PC-3 (cell line): ENCODE measurements around the gene VASH1. TPM values are rescaled to one million over a fixed set of nuclear protein-coding genes. Genes with fewer than 3 reads are reported as not detected.

ENCODE experiments used
- ATAC-seq: fragments of 200-7000 bp; cut with Tn5 transposase; 2 replicates; pipeline ENCODE4 v1.9.1; 2020; ENCODE audit warnings: mild to moderate bottlenecking, moderate library complexity
- BruUV-seq: library from RNA; stranded (reverse); fragments of 400-500 nt; replicated peaks from 2 replicates; lab custom pipeline; 2021; lab: Mats Ljungman, UMichigan
- CTCF ChIA-PET: fragments of 300-600 bp; sonication (Branson Sonifier 250); formaldehyde crosslinking; loops from one replicate; lab custom pipeline; 2022; ENCODE audit warnings: antibody characterized with exemption; lab: Charles Lee
- POLR2A ChIA-PET: fragments of 300-600 bp; sonication (Branson Sonifier 250); formaldehyde crosslinking; loops from one replicate; lab custom pipeline; 2022; ENCODE audit warnings: antibody characterized with exemption; ENCODE audit not compliant: unreplicated experiment; lab: Charles Lee
- DNase-seq: peaks from one replicate; pipeline ENCODE4 v3.0.0-alpha.2; 2015
- H2AFZ ChIP-seq: fragments of 300-600 bp; sonication (generic); 2 replicates; pipeline ENCODE4 v1.6.0; 2016; ENCODE audit warnings: antibody characterized with exemption, low read length
- H3F3A ChIP-seq: fragments of 300-600 bp; sonication (generic); one replicate; pipeline ENCODE4 v1.6.0; 2017; ENCODE audit warnings: antibody characterized with exemption, low read length, control low read depth, mild to moderate bottlenecking; ENCODE audit not compliant: unreplicated experiment
- H3K27ac ChIP-seq: fragments of 300-600 bp; sonication (generic); 2 replicates; pipeline ENCODE4 v1.5.1; 2016; ENCODE audit warnings: mild to moderate bottlenecking, low read length
- H3K27me3 ChIP-seq: fragments of 300-600 bp; sonication (generic); 2 replicates; pipeline ENCODE4 v1.6.1; 2016; ENCODE audit warnings: low read length, mixed read lengths
- H3K36me3 ChIP-seq: fragments of 300-600 bp; sonication (generic); 2 replicates; pipeline ENCODE4 v1.6.1; 2016; ENCODE audit warnings: low read depth, mixed run types, low read length, mixed read lengths
- H3K4me1 ChIP-seq: fragments of 300-600 bp; sonication (generic); 2 replicates; pipeline ENCODE4 v1.5.1; 2016; ENCODE audit warnings: low read length; ENCODE audit not compliant: insufficient read depth
- H3K4me2 ChIP-seq: fragments of 300-600 bp; sonication (generic); 2 replicates; pipeline ENCODE4 v1.6.0; 2016; ENCODE audit warnings: low read length
- H3K4me3 ChIP-seq: fragments of 300-600 bp; sonication (generic); 2 replicates; pipeline ENCODE4 v1.5.1; 2016; ENCODE audit warnings: mild to moderate bottlenecking, low read length, mixed read lengths
- H3K79me2 ChIP-seq: fragments of 300-600 bp; sonication (generic); 2 replicates; pipeline ENCODE4 v1.6.1; 2017; ENCODE audit warnings: low read length, mixed read lengths
- H3K9ac ChIP-seq: fragments of 300-600 bp; sonication (generic); 2 replicates; pipeline ENCODE4 v1.6.0; 2016; ENCODE audit warnings: mild to moderate bottlenecking, low read length
- H3K9me2 ChIP-seq: fragments of 300-600 bp; sonication (generic); replicated peaks from 2 replicates; pipeline ENCODE4 v1.6.1; 2016; ENCODE audit warnings: mixed run types, low read length, mixed read lengths
- H3K9me3 ChIP-seq: fragments of 300-600 bp; sonication (generic); 2 replicates; pipeline ENCODE4 v1.6.1; 2016; ENCODE audit warnings: low read length, mixed read lengths
- H4K20me1 ChIP-seq: fragments of 300-600 bp; sonication (generic); 2 replicates; pipeline ENCODE4 v1.6.1; 2016; ENCODE audit warnings: low read length, mixed read lengths
- CTCF ChIP-seq: fragments of 300-600 bp; sonication (generic); conservative IDR thresholded peaks from 2 replicates; pipeline ENCODE4 v1.5.1; 2017; ENCODE audit warnings: antibody characterized with exemption, low read depth, mild to moderate bottlenecking, low read length
- EZH2 ChIP-seq: fragments of 300-600 bp; sonication (generic); IDR thresholded peaks from one replicate; pipeline ENCODE4 v1.6.1; 2017; ENCODE audit warnings: antibody characterized with exemption, mild to moderate bottlenecking, low read length; ENCODE audit not compliant: unreplicated experiment
- EZH2phosphoT487 ChIP-seq: fragments of 300-600 bp; sonication (generic); IDR thresholded peaks from 2 replicates; pipeline ENCODE4 v1.6.1; 2018; ENCODE audit warnings: mild to moderate bottlenecking, antibody characterized with exemption, low read length, borderline replicate concordance
- intact Hi-C: fragments of 100-400 bp; cut with micrococcal nuclease; formaldehyde crosslinking; loops from 2 replicates; pipeline ENCODE4 v1.9.0; 2023
- total RNA-seq: library from RNA; depleted of rRNA; stranded (reverse); fragments of >200 nt; gene quantifications from 2 replicates; pipeline ENCODE4 v1.2.3, GENCODE V29; 2014

VASH1 gene
- total RNA-seq, 1 experiment from 2014 or later: 1.8 TPM

GRCh38 chr14:76808011-76808410 is 46.7 kb downstream of the VASH1 start:
- CTCF ChIA-PET: no interaction called here
- Histone ChIP-seq H2AFZ (no peak overlapping the region), H3K79me2 (peaks cover 27% of the 10 kb centered on the region), H3K4me3 (no peak overlapping the region), H3K9me3 (no peaks in the 10 kb centered on the region), H3K27ac (no peak overlapping the region), H3K9me2 (no peaks in the 10 kb centered on the region), H3K4me1 (peaks cover 5% of the 10 kb centered on the region), H3K9ac (no peak overlapping the region), H4K20me1 (no peaks in the 10 kb centered on the region), H3F3A (no peaks in the 10 kb centered on the region), H3K27me3 (no peaks in the 10 kb centered on the region), H3K4me2 (no peak overlapping the region), H3K36me3 (peaks cover 26% of the 10 kb centered on the region)
- POLR2A ChIA-PET: no interaction called here
- DNase-seq (no peak), ATAC-seq (no peak)
- BruUV-seq: no TSS peak
- intact Hi-C loops: no loop called here
- TF ChIP-seq CTCF: no peak
- TF ChIP-seq EZH2: no peak
- no peak for TF ChIP-seq EZH2phosphoT487

- BruUV-seq: no TSS peak
- Histone ChIP-seq H3K27me3 (no peaks in the 10 kb centered on the region), H3K4me1 (peaks cover 5% of the 10 kb centered on the region), H3K9me2 (no peaks in the 10 kb centered on the region), H3K36me3 (peaks cover 20% of the 10 kb centered on the region), H4K20me1 (no peaks in the 10 kb centered on the region), H2AFZ (no peak overlapping the region), H3K4me3 (no peak overlapping the region), H3K9ac (no peak overlapping the region), H3K9me3 (no peaks in the 10 kb centered on the region), H3F3A (no peaks in the 10 kb centered on the region), H3K79me2 (peaks cover 27% of the 10 kb centered on the region), H3K27ac (no peak overlapping the region), H3K4me2 (no peak overlapping the region)
- CTCF ChIA-PET: no interaction called here
- intact Hi-C loops: no loop called here
- ATAC-seq: no peak
- TF ChIP-seq EZH2phosphoT487 (no peak), EZH2 (no peak), CTCF (no peak)
- DNase-seq: no peak
- POLR2A ChIA-PET: no interaction called here
These were observed 47.7 kb downstream of the VASH1 start for GRCh38 chr14:76808990-76809389.

GRCh38 chr14:76810525-76810924 is 49.3 kb downstream of the VASH1 start:
- intact Hi-C loops: loop anchor here (5.0 kb wide), 2 partner anchors 48 to 152 kb away; partner anchors contain the start of gene VASH1
- ChIA-PET POLR2A (no interaction called here), CTCF (no interaction called here)
- Histone ChIP-seq H3K4me2 (peak overlapping the region; percentile 100), H3K4me1 (peaks cover 5% of the 10 kb centered on the region), H4K20me1 (no peaks in the 10 kb centered on the region), H3F3A (no peaks in the 10 kb centered on the region), H3K36me3 (peaks cover 16% of the 10 kb centered on the region), H3K4me3 (peak overlapping the region; percentile 93), H3K9ac (no peak overlapping the region; the same call in 1 of the 2 replicates), H3K9me3 (no peaks in the 10 kb centered on the region), H3K79me2 (peaks cover 27% of the 10 kb centered on the region), H3K27ac (no peak overlapping the region), H2AFZ (peak overlapping the region; percentile 7), H3K9me2 (no peaks in the 10 kb centered on the region), H3K27me3 (no peaks in the 10 kb centered on the region)
- no TSS peak for BruUV-seq
- TF ChIP-seq CTCF (no peak), EZH2 (no peak), EZH2phosphoT487 (no peak)
- ATAC-seq (peak; percentile 3; the same call in 1 of the 2 replicates), DNase-seq (no peak)
